Activated CD4-positive, CD25-positive, alpha-beta regulatory T cell treated with anti-CD3 and anti-CD28 coated beads, Interleukin-2, amount 50 U/mL, for 72 hours (primary cell): ENCODE measurements around the gene ATG16L2.

Experiments used
- DNase-seq: peaks from one replicate; pipeline ENCODE4 v3.0.0; 2021

ATG16L2 gene, protein sequence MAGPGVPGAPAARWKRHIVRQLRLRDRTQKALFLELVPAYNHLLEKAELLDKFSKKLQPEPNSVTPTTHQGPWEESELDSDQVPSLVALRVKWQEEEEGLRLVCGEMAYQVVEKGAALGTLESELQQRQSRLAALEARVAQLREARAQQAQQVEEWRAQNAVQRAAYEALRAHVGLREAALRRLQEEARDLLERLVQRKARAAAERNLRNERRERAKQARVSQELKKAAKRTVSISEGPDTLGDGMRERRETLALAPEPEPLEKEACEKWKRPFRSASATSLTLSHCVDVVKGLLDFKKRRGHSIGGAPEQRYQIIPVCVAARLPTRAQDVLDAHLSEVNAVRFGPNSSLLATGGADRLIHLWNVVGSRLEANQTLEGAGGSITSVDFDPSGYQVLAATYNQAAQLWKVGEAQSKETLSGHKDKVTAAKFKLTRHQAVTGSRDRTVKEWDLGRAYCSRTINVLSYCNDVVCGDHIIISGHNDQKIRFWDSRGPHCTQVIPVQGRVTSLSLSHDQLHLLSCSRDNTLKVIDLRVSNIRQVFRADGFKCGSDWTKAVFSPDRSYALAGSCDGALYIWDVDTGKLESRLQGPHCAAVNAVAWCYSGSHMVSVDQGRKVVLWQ

DNA sequence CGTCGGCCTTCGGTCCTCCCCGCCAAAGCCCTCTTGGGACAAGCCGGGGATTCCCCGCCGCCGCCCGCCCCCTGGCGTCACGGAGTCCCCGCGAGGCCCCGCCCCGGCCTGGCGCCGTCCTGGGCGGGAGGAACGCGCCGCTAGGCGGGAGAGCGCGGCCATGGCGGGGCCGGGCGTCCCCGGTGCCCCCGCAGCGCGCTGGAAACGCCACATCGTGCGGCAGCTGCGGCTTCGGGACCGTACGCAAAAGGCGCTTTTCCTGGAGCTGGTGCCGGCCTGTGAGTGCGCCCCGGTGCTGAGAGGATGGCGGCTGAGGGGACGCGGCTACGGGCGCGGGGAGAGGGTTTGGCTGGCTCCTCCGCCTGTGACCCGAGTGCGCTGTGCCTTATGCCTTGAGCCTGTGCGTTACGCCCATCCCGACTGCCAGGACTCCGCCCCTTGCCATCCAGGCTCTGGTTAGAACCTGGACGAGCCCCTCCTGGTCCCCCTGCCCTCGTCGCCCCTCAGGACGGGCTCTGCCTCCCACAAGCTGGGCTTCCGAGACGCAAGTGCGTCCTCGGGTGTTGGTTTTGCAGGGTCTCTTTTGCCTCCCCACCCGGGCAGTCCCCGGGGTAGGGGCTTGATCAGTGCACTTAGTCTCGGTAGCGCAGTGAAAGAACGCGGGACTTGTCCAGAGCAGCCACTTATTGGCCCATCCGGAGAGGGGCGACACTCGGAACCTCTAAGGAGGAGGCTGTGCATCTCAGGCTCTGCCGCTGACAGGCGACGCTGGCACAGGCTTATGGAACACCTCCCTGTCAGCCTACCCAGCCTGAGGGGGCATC is at the start of gene ATG16L2:
Gene ATG16L2 (plus strand): TSS at position 126 of the 824 bp plus-strand sequence. CDS start 35 bp downstream, at position 161.
- peak; percentile 72 for DNase-seq

DNA sequence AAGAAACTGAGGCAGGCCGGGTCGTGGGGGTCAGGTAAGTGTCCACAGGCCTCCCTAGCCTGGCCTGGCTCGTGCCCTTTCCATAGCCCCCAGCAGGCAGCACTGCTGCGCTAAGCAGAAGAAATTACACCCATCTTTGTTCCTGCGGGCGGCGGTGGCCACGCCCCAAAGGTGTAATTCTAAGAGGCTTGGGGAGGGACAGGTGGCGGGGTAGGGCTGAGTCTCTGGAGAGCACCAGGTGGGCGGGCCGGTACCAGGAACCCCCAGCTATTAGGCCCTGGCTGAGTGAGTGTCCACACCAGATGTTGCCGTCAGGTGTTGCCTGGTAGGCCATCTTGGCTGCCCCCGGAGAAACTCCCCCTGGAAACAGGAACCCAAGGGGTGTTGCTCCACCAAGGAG is 49.7 kb upstream of the ATG16L2 start:
- DNase-seq: no peak

DNA sequence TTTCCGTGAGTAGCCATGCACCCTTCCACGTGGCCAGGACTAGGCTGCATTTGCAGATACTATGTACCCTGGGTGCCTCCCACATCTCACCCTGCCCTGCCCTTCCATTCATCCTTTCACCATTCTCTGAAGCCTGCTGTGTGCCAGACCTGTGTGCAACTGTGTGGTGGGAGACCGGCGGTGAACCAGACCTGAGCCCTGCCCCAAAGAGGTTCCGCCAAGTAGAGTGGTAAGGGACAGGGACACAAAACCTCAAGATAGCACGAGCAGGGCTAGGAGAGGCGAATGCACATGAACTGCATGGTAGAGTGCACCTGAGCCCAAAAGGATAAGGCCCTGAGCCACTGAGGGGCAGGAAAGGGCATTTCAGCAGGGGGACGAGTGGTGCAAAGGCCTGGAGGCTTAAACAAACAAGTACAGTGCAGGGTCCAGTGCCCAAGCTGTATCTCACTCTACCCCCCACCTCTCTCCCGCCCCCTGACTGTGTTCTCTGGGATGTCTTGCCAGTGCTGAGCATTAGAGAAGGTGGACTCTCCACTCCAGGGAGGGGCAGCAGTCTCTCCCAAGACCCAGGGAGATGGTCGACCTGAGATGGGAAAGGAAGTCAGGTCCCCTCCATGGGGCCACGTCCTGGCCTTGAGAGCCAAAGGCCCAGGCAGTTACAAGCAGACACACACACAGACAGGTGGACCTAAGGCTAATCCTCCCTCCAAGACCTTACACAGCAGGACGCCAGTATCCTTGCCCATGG is 47.9 kb upstream of the ATG16L2 start:
- DNase-seq: no peak

DNA sequence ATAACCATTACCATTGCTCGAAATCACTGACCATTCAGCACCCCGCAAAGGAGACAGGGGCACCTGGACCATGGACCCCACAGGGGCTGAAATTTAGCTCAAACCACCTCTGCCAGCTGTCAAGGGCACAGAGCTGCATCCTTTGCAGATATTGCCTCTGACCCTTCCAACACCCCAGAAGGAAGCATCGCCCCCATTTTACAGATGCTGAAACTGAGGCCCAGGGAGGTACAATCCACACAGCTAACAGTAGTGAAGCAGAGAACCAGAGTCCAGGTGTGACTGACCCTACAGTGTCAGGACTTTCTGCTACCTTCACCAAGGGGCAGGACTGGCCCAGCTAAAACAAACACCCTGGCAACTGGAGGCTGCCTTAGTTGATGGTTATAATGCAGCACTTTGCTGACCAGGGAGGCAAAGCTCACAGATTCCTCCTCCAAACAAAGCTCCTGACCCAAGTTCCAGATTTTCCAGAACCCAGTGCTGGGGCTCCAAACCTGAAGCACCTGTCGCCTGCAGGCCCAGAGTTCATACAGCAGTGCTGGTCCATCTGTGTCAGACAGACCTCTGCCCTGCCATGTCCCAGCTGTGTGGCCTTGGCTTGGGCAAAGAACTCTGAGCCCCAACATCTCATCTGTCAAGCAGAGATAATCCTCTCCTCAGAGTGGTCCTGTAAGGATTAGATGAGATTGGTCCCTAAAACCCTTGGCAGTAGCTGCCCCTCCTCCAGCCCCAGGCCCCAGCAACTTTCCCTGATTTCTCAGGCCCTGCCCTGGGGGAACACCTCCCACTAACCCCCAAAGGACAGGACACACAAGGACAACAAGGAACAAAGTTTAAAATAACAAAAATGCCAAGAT is 46.8 kb upstream of the ATG16L2 start:
- no peak for DNase-seq

DNA sequence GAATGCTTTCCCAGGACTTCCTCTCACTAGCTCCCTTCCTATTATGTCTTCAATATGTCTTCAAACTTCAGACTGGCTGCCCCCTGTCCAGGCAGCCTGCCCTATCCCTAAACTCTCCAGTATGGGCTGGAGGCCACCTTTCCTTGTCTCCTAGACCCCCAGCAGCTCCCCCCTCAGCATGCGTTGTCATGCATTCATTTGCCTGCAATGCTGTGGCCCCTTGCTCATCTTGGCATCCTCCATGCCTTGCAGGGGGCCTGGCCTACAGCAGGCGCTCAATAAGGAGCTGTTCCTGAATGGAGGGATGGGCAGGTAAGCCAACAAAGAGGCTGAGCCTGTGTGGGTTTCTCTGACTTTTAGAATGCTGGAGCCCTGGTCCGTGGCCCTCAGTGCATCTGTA is 45.6 kb upstream of the ATG16L2 start:
- no peak for DNase-seq

DNA sequence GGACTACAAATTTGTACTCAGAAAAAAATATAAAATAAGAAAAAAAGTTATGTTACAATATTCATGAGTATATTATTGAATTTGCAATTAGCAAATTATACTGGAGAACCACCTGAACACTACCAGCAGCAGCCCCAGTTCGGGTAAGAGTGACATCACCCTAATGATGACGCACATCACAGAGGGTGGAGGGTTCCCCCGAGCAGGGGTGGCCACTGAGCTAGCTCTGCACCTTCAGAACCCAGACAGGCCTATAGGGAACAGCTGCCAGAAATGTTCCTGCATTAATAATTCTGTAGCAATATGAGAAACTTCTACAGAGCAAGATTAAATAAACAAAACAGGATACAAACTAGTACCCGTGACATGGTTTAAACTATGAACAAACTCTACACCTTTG is 44.5 kb upstream of the ATG16L2 start:
- DNase-seq: no peak

DNA sequence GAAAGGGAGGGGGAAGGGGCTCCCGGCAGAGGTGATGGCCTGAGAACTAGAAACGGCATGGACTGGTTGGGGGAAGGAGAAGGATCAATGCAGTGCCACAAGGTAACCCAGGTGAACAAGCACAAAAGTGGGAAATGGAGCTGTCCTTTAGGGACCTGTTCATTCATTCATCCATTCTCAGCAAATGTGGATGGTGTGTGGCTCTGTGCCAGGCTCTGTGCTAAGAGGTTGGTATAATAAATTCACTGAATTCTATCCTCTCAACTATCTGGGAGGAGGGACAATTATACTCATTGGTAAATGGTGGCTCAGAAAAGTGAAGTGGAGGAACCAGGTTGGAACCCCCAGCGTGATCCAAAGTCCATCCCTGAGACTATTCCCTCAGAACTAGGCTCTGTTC is 43.4 kb upstream of the ATG16L2 start:
- DNase-seq: no peak

DNA sequence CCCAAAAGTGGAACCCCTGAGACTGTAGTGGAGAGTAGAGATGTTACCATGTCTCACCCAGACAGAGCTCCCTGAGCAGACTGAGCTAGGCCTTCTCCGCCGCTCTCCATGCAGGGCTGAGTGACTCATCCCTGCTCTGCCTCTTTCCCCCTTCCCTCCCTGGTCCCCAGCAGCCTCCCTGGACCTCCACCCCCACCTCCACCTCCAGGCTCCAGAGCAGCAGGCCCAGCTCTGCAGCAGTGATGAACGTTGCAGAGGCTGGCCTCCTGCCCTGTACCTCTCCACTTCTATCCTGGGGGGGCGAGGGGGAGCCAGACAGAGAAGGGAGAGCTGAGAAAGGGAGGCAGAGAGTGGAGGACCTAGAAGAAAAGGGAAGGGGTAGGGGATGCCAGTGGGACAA is 42.7 kb upstream of the ATG16L2 start:
- DNase-seq: no peak

DNA sequence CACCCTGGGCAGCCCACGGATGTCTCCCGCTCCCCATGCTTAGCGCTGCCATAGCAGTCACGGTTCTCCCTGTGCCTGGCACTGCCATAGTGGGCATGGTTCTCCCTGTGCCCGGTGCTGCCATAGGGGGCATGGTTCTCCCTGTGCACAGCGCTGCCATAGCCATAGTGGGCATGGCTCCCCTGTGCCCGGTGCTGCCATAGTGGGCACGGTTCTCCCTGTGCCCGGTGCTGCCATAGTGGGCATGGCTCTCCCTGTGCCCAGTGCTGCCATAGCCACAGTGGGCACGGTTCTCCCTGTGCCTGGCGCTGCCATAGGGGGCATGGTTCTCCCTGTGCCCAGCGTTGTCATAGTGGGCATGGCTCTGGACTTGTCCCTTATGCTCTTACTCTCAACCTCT is 42.2 kb upstream of the ATG16L2 start:
- DNase-seq: no peak

DNA sequence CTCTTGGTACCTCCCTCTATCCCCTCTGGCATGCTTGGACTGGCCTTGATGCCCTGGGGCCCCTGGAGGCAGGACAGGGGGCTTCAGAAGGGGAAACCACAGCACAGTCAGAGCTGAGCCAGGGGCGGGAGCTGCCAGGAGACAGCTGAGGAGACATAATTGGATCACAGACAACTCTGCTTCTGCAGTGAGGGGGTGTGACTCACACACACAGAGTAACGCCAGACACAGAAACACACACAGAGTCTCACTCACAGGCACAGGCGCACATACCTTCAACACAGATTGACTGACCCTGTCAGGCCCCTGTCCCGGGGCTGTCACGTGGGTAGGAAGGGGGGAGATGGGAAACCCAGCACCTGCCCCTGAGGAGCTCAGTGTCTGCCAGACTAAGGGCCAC is 40.9 kb upstream of the ATG16L2 start:
- DNase-seq: no peak

DNA sequence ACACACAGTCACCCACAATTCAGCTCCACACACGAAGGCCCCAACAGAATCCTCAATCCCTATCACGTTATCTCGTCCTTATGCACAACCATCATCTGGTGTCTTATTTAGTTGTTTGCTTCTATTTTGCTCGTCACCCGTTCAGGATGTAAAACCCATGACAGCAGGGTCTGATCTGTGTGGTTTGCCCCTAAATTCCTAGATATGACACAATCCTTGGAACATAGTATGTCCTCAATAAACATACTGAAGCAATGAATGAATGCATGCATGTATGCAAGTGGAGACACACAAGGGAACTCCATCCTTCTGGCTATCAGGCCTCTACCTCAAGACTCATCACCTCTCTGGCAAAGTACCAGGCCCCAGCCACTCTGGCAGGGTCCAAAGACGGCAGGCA is 40.5 kb upstream of the ATG16L2 start:
- no peak for DNase-seq

DNA sequence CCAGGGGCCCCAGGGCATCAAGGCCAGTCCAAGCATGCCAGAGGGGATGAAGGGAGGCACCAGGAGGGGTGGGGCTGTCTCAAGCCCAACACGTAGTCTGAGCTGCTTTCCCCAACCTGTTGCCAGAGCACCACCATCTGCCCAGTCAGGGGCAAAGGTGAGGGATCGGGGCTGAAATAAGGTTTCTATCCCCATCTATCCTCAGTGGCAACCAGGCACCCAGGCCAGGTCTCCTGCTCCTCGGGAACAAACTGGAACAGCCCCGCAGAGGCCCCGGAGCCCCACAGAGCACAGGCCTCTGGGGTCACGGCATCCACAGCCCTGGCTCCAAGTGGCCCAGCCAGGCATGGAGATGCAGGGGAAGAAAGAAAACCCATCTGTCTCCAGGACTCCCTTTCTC is 39.7 kb upstream of the ATG16L2 start:
- no peak for DNase-seq

DNA sequence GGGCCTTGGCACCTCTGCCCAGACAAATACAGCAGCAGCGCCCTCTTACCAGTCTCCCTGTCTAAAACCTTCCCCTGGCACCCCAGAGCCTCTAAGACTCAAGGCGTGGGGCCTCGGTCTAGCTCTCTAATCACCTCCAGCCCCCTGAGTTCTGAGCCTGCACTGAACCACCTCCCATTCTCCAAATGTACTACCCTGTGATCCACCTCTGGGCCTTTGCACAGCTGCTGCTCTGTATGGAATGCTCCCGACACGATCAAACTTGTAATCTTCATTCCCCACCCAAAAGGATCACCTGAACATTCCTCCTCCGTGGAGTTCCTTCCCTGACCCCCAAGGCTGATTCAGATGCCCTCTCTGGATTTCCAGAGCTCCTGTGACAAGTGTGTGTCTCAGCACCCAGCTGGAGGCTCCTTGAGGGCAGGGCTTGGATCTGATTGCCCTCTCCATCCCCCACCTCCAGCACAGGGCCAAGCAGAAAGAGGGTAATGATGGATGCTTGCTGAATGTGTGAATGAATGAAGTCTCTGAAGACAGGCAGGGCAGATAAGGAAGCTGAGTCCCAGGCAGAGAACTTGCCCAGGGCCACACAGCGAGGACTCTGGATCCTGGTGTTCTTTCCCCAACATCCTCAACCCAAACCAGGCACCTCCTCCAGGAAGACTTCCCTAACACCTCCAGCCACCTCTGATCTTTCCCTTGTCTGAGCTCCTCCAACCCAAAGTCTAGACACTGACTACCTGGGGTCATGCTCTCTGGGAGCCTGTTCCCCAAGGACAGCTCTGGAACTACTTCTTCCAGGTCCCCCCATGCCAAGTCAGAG is 38.7 kb upstream of the ATG16L2 start:
- DNase-seq: no peak

DNA sequence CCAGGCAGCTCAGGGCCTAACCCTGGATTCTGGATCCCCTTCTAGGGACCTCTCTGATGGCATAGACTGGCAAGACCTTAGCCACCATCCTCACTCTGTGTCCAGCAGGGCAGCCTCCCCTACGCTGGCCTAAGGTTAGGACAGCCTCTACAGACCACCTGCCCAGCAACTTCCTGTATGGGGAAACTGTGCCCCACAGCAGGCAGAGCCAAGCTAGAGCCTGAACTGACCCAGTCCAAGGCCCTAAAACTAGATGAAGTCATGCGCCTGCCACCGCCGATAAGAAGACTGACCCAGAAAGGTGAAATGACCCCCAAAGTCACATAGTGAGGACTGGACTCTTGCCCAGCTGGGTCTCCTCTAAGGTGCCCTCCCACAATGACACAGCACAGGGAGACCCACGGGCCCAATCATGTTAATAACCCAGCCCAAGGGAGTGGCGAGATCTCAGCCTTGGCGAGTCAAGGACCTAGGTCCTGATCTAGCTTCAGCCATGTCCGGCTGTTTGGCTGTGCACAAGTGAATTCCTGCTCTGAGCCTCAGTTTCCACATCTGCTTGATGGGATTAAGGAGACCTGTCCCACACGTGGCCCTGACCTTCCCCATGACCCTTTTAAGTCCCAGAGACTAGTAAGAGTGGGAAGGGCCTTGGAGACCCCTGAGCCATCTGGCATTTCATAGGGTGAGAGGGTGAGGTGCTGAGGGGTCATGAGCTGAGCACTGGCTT is 37.9 kb upstream of the ATG16L2 start:
- DNase-seq: no peak

DNA sequence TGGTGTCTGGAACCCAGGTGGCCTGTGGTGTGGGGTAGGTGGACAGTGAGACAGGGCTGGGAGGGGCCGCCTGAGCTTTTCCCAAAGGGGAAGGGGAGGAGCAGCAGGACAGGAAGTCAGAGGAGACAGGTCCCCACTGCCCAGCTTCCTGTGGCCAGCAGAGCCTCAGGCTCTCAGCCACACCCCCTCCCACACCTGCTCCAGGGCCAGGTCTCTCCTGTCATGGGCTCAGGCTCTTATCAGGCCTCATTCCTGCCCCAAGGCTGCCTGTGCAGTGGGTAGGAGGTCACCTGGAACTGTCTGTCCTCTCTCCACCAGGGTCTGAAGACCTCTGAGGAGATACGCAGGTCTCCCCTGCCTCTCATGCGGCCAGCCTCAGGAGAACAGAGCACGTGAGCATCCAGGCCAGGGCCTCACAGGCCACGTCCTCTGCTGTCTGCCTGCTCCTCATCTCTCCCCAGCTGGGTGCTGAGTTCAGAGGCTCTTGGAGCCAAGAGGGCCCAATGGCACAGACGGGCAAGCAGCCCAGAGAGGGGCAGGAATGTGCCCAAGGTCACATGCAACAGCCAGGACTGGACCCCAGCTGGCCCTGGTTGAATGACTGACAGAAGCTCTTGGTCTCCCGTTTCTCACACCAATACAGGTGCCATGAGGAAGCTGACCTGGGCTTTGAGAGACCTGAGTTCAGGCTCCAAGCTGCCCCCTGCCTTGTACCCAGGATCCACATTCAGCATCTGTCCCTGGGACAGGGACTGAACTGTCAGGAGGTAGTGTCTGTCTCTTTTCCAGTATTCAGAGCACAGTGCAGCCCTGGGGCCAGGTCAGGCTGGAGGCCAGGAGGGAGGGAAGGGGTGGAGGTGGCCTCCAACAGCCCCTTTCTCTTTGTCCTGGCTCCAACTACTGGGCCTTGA is 37.1 kb upstream of the ATG16L2 start:
- DNase-seq: no peak

DNA sequence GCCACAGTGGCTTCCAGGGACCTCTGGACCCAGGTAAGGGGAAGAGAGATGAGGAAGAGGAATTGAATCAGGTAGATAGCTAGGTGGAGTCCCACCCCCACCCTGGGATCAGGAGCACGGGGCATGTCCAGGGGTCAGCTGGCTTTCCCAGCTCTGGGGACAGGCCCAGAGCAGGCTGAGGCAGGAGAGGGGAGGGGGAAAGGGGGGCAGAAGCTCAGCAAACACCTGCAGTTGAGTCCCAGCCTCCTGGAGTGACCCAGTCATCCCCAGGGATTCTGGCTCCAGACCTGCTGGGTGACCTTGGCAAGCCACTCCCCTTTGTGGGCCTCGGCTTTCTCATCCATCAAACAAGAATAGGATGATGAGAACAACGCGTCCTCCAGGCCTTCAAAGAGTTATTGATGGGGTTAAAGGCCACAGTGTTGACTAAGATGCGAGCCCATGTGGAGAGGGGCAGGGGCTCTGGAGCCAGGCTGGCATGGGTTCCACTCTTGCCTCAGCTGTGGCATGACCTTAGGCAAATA is 36.4 kb upstream of the ATG16L2 start:
- no peak for DNase-seq

DNA sequence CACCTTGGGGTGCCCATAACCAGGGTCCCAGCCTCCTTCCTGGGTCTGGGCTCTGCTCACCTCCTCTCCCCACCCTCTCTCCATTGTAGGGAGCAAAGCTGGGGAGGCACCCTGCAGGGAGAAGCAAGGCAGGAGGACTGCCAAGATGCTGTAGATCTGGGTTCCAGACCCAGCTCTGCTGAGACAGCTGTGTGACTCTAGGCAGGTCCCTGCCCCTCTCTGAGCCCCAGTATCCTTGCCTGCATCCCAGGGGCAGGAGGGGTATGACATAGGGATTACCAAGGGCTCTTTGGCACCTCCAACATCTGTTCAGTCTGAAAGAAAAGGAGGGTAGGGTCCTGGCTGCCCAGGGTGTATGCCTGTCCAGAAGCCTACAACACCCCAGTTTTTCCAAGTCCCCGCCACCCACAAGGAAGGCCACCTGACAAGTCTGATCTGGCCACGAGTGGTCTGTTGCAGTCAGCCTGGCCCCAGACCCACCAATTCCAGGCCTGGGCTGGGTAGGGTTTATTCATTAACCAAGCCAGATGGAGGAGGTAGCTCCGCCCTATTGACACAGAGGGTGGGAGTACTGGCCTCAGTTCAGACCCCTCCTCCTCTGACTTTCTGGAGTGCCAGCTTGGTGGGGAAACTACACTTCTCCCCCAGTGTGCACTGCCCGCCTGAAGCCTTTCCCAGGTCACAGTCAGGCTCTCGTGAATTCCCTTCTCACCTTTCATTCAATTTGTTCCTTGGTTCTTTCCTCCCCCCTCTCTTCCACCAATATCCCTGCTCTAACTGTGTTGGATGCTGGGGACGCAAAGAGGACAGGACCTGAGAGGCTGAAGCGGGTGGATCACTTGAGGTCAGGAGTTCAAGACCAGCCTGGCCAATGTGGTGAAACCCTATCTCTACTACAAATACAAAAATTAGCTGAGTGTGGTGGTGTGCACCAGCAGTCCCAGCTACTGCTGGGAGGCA is 35.4 kb upstream of the ATG16L2 start:
- no peak for DNase-seq
